Activated CD4-positive, alpha-beta memory T cell treated with anti-CD3 and anti-CD28 coated beads, Interleukin-2, amount 10 ng/mL, durations not matched to agents 7 days and 5 days (primary cell): ENCODE results near the gene CCDC6. TPM values are rescaled to one million over a fixed set of nuclear protein-coding genes. Genes with fewer than 3 reads are reported as not detected.
"Not testable (repeated sequence)": the region's sequence is repeated elsewhere in the genome, so short reads cannot be mapped to it uniquely, and the experiment has no call there.

Experiments
- CTCF ChIA-PET: fragments of 350-600 bp; sonication (Branson Sonifier 250); formaldehyde crosslinking; loops from one replicate; lab custom pipeline; 2021; ENCODE audit warnings: antibody characterized with exemption, inconsistent platforms; lab: Charles Lee
- POLR2A ChIA-PET: fragments of 350-600 bp; sonication (Branson Sonifier 250); formaldehyde crosslinking; loops from one replicate; lab custom pipeline; 2021; ENCODE audit warnings: antibody characterized with exemption; lab: Charles Lee
- DNase-seq: peaks from one replicate; pipeline ENCODE4 v3.0.0-alpha.2; 2020
- H3K27ac Mint-ChIP-seq: one replicate; pipeline ENCODE4 v1.8.0; 2021; ENCODE audit warnings: mild to moderate bottlenecking, mixed read lengths
- H3K27me3 Mint-ChIP-seq: one replicate; pipeline ENCODE4 v1.8.0; 2021; ENCODE audit warnings: mixed read lengths
- H3K36me3 Mint-ChIP-seq: one replicate; pipeline ENCODE4 v1.8.0; 2021; ENCODE audit warnings: low read depth, mixed read lengths
- H3K4me1 Mint-ChIP-seq: one replicate; pipeline ENCODE4 v1.8.0; 2021; ENCODE audit warnings: mixed read lengths
- H3K4me3 Mint-ChIP-seq: one replicate; pipeline ENCODE4 v1.8.0; 2021; ENCODE audit warnings: mild to moderate bottlenecking, mixed read lengths
- H3K9me3 Mint-ChIP-seq: one replicate; pipeline ENCODE4 v1.8.0; 2021; ENCODE audit warnings: mixed read lengths
- total RNA-seq, 2 experiments: library from RNA; stranded (reverse); gene quantifications; one replicate each; pipeline ENCODE4 v1.2.3, GENCODE V29; 2021

Gene CCDC6
- 10 to 100 TPM; 22.4 to 22.6 TPM for total RNA-seq

DNA sequence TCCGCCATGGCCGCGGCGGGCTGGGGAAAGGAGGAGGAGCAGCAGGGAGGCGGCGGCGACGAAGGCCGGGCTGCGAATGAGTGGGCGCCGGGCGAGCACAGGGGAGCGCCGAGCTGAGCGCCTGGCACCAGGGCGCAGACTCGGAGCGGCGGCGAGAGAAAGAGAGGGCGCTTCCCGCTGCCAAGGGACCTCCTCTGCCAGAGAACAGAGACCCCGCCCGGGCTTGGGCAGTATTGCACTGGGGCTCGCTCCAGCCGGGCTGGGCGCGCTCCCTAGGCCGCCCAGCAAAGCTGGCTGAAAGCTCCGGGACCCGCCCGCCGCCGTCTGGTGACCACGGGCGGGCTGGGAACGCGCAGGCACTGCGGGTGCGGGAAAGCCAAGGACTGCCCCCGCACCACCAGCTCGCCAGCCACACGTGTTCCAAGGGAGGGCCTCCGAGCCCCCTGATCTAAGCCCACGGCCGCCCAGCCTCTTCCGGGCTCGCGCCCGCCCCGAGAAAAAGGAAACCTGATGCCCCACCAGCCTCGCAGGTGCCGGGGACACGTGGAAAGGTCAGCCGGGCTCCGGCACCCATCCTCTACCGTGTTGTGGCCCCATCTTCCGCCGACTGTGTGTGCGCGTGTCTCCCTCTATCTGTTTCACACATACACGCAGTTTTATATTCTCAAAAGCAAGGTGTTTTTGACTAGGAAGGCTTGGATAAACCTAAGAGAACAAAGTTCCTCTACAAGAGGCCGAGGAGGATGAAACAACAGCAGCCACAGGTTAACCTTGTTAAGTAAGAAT, at the start of gene CCDC6:
CCDC6 (minus strand) TSS at position 140 of the 786 bp plus-strand sequence; CDS start at position 8, 132 bp downstream.
- peak; percentile 92 for DNase-seq
- Mint-ChIP-seq H3K4me1 (peaks cover 51% of the 10 kb centered on the region), H3K4me3 (peak within 1 kb of the TSS; percentile 90), H3K9me3 (no peaks in the 10 kb centered on the region), H3K36me3 (peaks cover 7% of the 10 kb centered on the region), H3K27ac (peak within 1 kb of the TSS; percentile 97), H3K27me3 (no peaks in the 10 kb centered on the region)
- ChIA-PET POLR2A (interaction anchor here (0.7 to 4.0 kb wide), 15 partner anchors 12 to 873 kb away, joined by 3 to 43 read pairs (median 5); partner anchors contain the start of gene CDK1), CTCF (interaction anchor here (0.6 to 2.9 kb wide), 27 partner anchors 9 to 1638 kb away, joined by 3 to 49 read pairs (median 4); partner anchors contain the start of genes CDK1 and CISD1)

DNA sequence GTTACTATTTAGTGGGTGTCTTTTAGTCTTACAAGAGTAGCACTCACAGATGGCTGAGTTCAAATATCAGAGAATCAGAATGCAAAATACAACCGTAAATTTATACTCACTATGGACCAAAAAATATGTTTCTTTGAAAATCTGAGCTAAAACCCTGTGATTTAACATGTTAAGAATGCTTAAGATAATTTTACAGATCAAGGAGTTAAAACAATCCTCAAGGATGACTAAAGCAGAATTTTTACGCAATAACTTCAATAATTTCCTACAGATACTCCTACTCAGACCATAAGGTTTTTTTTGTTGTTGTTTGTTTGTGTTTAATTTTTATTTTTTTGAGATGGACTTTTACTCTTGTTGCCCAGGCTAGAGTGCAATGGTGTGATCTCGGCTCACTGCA, 47.9 kb upstream of the CCDC6 start:
- ChIA-PET POLR2A (no interaction called here), CTCF (no interaction called here)
- no peak for DNase-seq
- Mint-ChIP-seq H3K27ac (no peak overlapping the region), H3K27me3 (peaks cover 2% of the 10 kb centered on the region), H3K4me1 (no peaks in the 10 kb centered on the region), H3K9me3 (no peaks in the 10 kb centered on the region), H3K4me3 (no peak overlapping the region), H3K36me3 (no peaks in the 10 kb centered on the region)

- H3K4me1 Mint-ChIP-seq, H3K9me3 Mint-ChIP-seq, H3K27ac Mint-ChIP-seq, H3K36me3 Mint-ChIP-seq, H3K4me3 Mint-ChIP-seq, CTCF ChIA-PET, POLR2A ChIA-PET, H3K27me3 Mint-ChIP-seq, DNase-seq: not testable (repeated sequence)
Measured at GRCh38 chr10:59953711-59954110, 47.4 kb upstream of the CCDC6 start.

DNA sequence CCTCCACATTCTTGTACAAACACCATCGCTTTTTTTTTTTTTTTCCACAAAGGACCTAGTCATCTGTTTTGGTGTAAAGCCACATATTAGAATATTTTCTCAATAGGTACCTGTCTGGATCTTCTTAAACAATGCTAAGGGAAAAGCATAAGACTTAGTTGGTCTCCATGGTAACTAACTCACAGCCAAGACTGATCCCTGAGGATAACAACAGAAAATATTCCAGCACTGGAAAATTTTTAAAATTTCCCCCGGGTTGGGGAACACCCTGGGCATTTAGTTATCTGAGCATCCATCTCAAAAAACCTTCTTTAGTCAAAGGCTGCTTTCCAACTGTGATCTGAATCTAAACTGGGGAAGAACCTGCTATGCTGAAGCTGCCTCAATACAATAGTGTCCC, 43.7 kb upstream of the CCDC6 start:
- Mint-ChIP-seq H3K9me3 (no peaks in the 10 kb centered on the region), H3K4me3 (no peak overlapping the region), H3K36me3 (no peaks in the 10 kb centered on the region), H3K4me1 (no peaks in the 10 kb centered on the region), H3K27ac (no peak overlapping the region), H3K27me3 (peaks cover 7% of the 10 kb centered on the region)
- ChIA-PET CTCF (no interaction called here), POLR2A (no interaction called here)
- no peak for DNase-seq

DNA sequence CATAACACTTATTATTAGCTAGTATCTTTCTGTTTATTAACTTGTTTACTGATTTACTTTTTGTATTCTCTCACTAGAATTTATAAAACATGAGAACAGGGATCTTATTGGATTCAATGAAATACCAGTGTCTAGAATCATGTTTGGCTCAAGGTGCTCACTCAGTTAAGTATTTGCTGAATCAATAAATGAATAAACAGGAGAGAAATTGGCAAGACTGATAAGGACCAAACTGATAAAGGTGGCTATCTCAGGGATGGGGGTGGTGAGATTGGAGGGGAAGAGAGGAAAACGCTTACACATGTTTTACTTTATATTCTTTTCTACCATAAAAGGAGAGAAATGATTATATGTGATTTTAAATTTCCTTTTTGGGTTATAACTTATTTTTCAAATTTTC, 43.3 kb upstream of the CCDC6 start:
- ChIA-PET POLR2A (no interaction called here), CTCF (no interaction called here)
- Mint-ChIP-seq H3K36me3 (no peaks in the 10 kb centered on the region), H3K4me3 (no peak overlapping the region), H3K27ac (no peak overlapping the region), H3K9me3 (no peaks in the 10 kb centered on the region), H3K4me1 (no peaks in the 10 kb centered on the region), H3K27me3 (peaks cover 7% of the 10 kb centered on the region)
- DNase-seq: no peak

DNA sequence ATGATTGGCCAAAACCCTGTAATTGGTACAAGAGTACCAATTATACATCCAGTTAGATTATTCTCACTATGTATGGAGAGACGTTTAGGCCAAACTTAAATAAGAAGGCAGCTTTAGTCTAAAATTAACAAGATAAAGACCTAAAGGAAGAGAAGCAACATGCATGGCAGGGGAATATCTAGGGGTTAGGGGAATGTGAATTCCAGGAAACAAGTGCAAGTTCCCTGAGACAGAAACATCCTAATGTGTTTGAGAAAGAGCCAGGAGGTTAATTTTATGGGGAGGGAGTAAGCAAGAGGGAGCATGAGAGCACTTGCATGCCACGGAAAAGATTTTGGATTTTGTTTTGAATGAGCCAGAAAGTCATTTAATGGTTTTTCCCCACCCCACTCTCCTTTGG, 39.6 kb upstream of the CCDC6 start:
- Mint-ChIP-seq H3K36me3 (no peaks in the 10 kb centered on the region), H3K27me3 (peaks cover 6% of the 10 kb centered on the region), H3K9me3 (no peaks in the 10 kb centered on the region), H3K27ac (no peak overlapping the region), H3K4me1 (no peaks in the 10 kb centered on the region), H3K4me3 (no peak overlapping the region)
- CTCF ChIA-PET: no interaction called here
- DNase-seq: no peak
- POLR2A ChIA-PET: no interaction called here

DNA sequence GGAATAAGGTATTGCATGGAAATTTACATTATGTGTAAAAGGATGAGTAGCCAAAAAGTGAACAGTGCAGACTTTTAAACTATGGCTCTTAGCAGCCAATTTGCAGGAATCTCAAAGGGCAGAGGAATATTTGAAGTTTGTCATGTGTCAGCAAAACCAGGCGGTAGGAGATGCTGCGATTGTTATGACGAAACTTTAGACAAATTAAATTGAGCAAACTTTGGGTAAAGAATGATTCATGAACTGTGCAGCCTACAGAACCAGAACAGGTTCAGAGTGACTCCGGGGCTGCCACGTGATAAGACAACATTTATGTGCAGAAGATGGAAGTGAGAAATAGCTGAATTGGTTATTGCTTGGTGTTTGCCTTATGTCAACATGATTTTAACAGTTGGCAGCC, 39.2 kb upstream of the CCDC6 start:
- no peaks in the 10 kb centered on the region for H3K9me3 Mint-ChIP-seq
- ChIA-PET CTCF (no interaction called here), POLR2A (no interaction called here)
- no peak for DNase-seq
- H3K27ac Mint-ChIP-seq: no peak overlapping the region
- H3K4me3 Mint-ChIP-seq: no peak overlapping the region
- H3K4me1 Mint-ChIP-seq: no peaks in the 10 kb centered on the region
- H3K36me3 Mint-ChIP-seq: no peaks in the 10 kb centered on the region
- peaks cover 6% of the 10 kb centered on the region for H3K27me3 Mint-ChIP-seq

GRCh38 chr10:59944339-59944935, 38.1 kb upstream of the CCDC6 start:
- ChIA-PET POLR2A (no interaction called here), CTCF (no interaction called here)
- Mint-ChIP-seq H3K36me3 (no peaks in the 10 kb centered on the region), H3K9me3 (no peaks in the 10 kb centered on the region), H3K27ac (no peak overlapping the region), H3K4me3 (no peak overlapping the region), H3K27me3 (peaks cover 6% of the 10 kb centered on the region), H3K4me1 (no peaks in the 10 kb centered on the region)
- DNase-seq: no peak

- Mint-ChIP-seq H3K9me3 (no peaks in the 10 kb centered on the region), H3K4me3 (no peak overlapping the region), H3K36me3 (no peaks in the 10 kb centered on the region), H3K27me3 (peaks cover 4% of the 10 kb centered on the region), H3K4me1 (no peaks in the 10 kb centered on the region), H3K27ac (no peak overlapping the region)
- ChIA-PET CTCF (no interaction called here), POLR2A (no interaction called here)
- no peak for DNase-seq
Measured at GRCh38 chr10:59942556-59942955, 36.2 kb upstream of the CCDC6 start.

GRCh38 chr10:59937720-59938119, 31.4 kb upstream of the CCDC6 start:
- Mint-ChIP-seq H3K27me3 (no peaks in the 10 kb centered on the region), H3K36me3 (no peaks in the 10 kb centered on the region), H3K4me3 (no peak overlapping the region), H3K27ac (no peak overlapping the region), H3K4me1 (no peaks in the 10 kb centered on the region), H3K9me3 (no peaks in the 10 kb centered on the region)
- DNase-seq: no peak
- ChIA-PET POLR2A (no interaction called here), CTCF (no interaction called here)

DNA sequence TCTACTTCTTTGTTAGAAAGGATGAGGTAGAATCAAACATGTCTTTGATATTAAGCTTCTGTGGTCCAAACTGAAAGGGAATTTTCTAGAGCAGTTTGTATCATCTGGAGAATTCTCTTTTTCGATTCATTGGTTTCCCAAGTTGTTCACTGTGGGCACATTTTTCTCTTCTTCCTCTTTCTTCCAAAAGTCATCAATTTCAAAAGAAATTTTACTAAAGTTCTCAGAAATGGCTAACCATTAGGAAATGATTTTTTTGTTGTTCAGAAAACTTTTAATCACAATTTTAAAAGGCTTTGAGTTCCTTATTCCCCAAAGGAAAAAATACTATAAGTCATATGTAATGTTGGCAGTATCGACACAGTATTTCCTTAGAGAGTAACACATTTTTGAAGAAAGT, 28.3 kb upstream of the CCDC6 start:
- Mint-ChIP-seq H3K9me3 (no peaks in the 10 kb centered on the region), H3K4me1 (no peaks in the 10 kb centered on the region), H3K27me3 (no peaks in the 10 kb centered on the region), H3K4me3 (no peak overlapping the region), H3K27ac (no peak overlapping the region), H3K36me3 (no peaks in the 10 kb centered on the region)
- DNase-seq: no peak
- POLR2A ChIA-PET: no interaction called here
- CTCF ChIA-PET: no interaction called here

DNA sequence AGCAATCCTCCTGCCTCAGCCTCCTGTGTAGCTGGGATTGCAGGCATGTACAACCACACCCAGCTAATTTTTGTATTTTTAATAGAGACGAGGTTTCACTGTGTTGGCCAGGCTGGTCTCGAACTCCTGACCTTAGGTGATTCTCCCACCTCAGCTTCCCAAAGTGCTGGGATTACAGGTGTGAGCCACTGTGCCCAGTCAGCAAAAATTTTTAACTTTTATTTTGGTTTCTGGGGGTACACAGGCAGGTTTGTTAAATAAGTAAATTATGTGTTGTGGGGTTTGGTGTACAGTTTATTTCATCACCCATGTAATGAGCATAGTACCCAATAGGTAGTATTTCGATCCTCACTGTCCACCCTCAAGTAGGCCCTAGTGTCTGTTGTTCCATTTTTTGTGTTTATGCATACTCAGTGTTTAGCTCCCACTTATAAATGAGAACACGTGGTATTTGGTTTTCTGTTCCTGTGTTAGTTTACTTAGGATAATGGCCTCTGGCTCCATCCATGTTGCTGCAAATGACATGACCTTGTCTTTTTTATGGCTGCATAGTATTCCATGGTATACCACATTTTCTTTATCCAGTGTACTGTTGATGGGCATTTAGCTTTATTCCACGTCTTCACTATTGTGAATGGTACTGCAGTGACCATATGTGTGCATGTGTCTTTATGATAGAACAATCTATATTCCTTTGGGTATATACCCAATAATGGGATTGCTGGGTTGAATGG, 24.6 kb upstream of the CCDC6 start:
- H3K27ac Mint-ChIP-seq, H3K9me3 Mint-ChIP-seq, H3K27me3 Mint-ChIP-seq, H3K36me3 Mint-ChIP-seq, POLR2A ChIA-PET, H3K4me3 Mint-ChIP-seq, DNase-seq, H3K4me1 Mint-ChIP-seq: not testable (repeated sequence)
- CTCF ChIA-PET: interaction anchor here (0.6 kb wide), 1 partner anchor 60 kb away, joined by 4 read pairs; no protein-coding TSS in a partner anchor

DNA sequence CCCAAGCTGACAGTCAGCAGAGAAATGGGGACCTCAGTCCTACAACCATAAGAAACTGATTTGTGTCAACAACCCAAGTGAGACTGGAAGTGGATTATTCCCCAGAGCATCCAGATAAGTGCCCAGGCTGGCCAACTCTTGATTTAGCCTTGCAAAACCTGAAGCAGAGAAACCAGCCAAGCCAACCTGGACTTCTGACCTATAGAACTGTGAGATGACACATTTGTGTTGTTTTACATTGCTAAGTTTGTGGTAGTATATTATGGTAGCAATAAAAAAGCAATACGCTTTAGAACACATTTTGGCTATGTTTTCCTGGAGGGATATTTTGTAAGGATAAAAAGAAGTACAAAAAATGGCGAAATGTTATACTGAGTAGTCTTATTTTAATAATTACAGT, 19.7 kb upstream of the CCDC6 start:
- POLR2A ChIA-PET: no interaction called here
- Mint-ChIP-seq H3K4me3 (no peak overlapping the region), H3K27me3 (peaks cover 14% of the 10 kb centered on the region), H3K27ac (no peak overlapping the region), H3K36me3 (no peaks in the 10 kb centered on the region), H3K4me1 (no peaks in the 10 kb centered on the region), H3K9me3 (peaks cover 17% of the 10 kb centered on the region)
- no peak for DNase-seq
- CTCF ChIA-PET: no interaction called here
